ENCODE measurements around the gene SDF4.

SDF4 gene

DNA sequence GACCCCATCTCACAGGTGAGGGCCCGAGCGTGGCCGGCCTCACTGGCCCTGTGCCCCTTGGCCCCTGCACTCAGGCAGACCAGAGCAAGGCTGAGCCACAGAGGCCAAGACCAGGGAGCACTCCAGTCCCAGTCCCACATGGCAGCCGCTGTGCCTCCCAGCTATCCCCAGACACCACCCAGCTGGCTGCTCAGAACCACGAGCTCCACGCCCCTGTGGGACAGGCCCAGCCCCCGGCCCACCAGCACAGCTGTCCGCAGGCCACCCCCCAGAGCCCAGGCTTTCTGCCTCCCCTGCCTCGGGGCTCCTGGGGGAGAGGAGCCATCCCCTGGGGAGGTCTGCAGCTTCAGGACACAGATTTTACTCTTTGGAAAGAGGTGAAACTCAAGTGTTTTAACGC is 23.8 kb upstream of the SDF4 start:
- no peak overlapping the region for H3K27ac ChIP-seq (ENCODE audit: low read depth, low read length, poor library complexity, severe bottlenecking)

DNA sequence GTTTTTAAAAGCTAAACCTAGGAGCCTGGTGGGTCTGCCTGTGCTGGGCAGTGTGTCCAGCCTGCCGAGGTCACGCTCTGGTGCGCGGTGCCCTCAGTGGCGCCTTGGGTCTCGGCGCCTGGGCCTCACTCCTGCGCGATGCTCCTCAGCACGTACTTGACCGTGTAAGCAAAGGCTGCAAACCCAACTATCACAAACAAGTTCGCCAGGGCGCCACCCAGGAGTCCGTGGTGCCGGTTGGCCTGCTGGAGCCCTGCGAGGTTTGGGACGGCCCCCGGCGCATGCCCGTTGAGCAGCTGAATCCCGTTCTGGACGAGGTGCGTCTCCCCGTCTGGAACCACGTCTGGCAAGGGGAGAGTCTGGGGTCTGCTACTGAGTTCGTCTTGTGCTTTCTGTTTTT is 23.3 kb upstream of the SDF4 start:
- Histone ChIP-seq H2AFZ (ENCODE audit: low read length) (no peak overlapping the region), H3K36me3 (ENCODE audit: insufficient read depth, low read length) (peaks cover 53% of the 10 kb centered on the region), H3K4me1 (ENCODE audit: insufficient read depth, low read length, severe bottlenecking) (peaks cover 10% of the 10 kb centered on the region), H3K79me2 (ENCODE audit: insufficient read depth, low read length) (no peaks in the 10 kb centered on the region), H3K9me3 (ENCODE audit: low read length) (no peaks in the 10 kb centered on the region), H3K27ac (ENCODE audit: low read depth, low read length, poor library complexity, severe bottlenecking) (no peak overlapping the region), H3K4me2 (ENCODE audit: low read length) (no peak overlapping the region), H3K9me2 (ENCODE audit: low read depth, low read length) (no peaks in the 10 kb centered on the region), H3K4me3 (ENCODE audit: low read depth, low read length, poor library complexity, severe bottlenecking) (no peak overlapping the region), H3K9ac (ENCODE audit: low read length) (no peak overlapping the region), H3K27me3 (ENCODE audit: insufficient read depth, low read length) (no peaks in the 10 kb centered on the region), H3F3A (ENCODE audit: insufficient read depth, low read length) (no peaks in the 10 kb centered on the region), H4K20me1 (ENCODE audit: insufficient read depth, low read length) (no peaks in the 10 kb centered on the region)
- TF ChIP-seq, protein P1, sequence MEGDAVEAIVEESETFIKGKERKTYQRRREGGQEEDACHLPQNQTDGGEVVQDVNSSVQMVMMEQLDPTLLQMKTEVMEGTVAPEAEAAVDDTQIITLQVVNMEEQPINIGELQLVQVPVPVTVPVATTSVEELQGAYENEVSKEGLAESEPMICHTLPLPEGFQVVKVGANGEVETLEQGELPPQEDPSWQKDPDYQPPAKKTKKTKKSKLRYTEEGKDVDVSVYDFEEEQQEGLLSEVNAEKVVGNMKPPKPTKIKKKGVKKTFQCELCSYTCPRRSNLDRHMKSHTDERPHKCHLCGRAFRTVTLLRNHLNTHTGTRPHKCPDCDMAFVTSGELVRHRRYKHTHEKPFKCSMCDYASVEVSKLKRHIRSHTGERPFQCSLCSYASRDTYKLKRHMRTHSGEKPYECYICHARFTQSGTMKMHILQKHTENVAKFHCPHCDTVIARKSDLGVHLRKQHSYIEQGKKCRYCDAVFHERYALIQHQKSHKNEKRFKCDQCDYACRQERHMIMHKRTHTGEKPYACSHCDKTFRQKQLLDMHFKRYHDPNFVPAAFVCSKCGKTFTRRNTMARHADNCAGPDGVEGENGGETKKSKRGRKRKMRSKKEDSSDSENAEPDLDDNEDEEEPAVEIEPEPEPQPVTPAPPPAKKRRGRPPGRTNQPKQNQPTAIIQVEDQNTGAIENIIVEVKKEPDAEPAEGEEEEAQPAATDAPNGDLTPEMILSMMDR (IDR thresholded peaks at IDR 0.05; ENCODE audit: low read length), result no peak
- TF ChIP-seq EZH2 (IDR thresholded peaks at IDR 0.05; ENCODE audit: borderline replicate concordance, low read length), result no peak

More for the DNA sequence above, 23.8 kb upstream of the SDF4 start:
- no peak overlapping the region for H3K9ac ChIP-seq (ENCODE audit: low read length)
- TF ChIP-seq, protein P1 (IDR thresholded peaks at IDR 0.05; ENCODE audit: low read length), result no peak
- TF ChIP-seq EZH2 (IDR thresholded peaks at IDR 0.05; ENCODE audit: borderline replicate concordance, low read length), result no peak
- peaks cover 13% of the 10 kb centered on the region for H3K4me1 ChIP-seq (ENCODE audit: insufficient read depth, low read length, severe bottlenecking)
- H3F3A ChIP-seq (ENCODE audit: insufficient read depth, low read length), result no peaks in the 10 kb centered on the region
- H3K4me3 ChIP-seq (ENCODE audit: low read depth, low read length, poor library complexity, severe bottlenecking), result no peak overlapping the region
- no peaks in the 10 kb centered on the region for H3K9me3 ChIP-seq (ENCODE audit: low read length)
- H3K4me2 ChIP-seq (ENCODE audit: low read length), result no peak overlapping the region
- no peak overlapping the region for H2AFZ ChIP-seq (ENCODE audit: low read length)
- H3K27me3 ChIP-seq (ENCODE audit: insufficient read depth, low read length), result no peaks in the 10 kb centered on the region
- no peaks in the 10 kb centered on the region for H3K9me2 ChIP-seq (ENCODE audit: low read depth, low read length)
- H4K20me1 ChIP-seq (ENCODE audit: insufficient read depth, low read length), result no peaks in the 10 kb centered on the region
- H3K36me3 ChIP-seq (ENCODE audit: insufficient read depth, low read length), result peaks cover 53% of the 10 kb centered on the region
- no peaks in the 10 kb centered on the region for H3K79me2 ChIP-seq (ENCODE audit: insufficient read depth, low read length)

DNA sequence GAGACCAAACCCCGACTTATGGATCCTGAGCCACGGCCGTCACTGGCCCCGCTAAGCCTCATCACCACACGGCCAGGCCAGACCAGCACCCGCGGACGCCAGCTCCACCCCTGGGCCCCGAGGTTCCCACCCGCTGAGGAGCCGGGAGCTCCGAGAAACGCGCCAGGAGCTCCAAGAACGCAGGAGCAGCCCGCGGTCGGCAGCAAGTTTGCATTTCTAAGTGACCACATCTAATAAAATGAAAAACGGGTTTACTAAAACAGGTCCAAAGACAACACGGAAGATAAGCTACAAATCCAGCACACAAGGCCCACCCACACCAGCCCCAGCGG is 22.8 kb upstream of the SDF4 start:
- H4K20me1 ChIP-seq (ENCODE audit: insufficient read depth, low read length), result no peaks in the 10 kb centered on the region
- no peaks in the 10 kb centered on the region for H3F3A ChIP-seq (ENCODE audit: insufficient read depth, low read length)
- H3K4me1 ChIP-seq (ENCODE audit: insufficient read depth, low read length, severe bottlenecking), result peaks cover 9% of the 10 kb centered on the region
- no peak overlapping the region for H3K27ac ChIP-seq (ENCODE audit: low read depth, low read length, poor library complexity, severe bottlenecking)
- H3K4me3 ChIP-seq (ENCODE audit: low read depth, low read length, poor library complexity, severe bottlenecking), result no peak overlapping the region
- H2AFZ ChIP-seq (ENCODE audit: low read length), result no peak overlapping the region
- no peaks in the 10 kb centered on the region for H3K9me2 ChIP-seq (ENCODE audit: low read depth, low read length)
- TF ChIP-seq, protein P1 (IDR thresholded peaks at IDR 0.05; ENCODE audit: low read length), result no peak
- TF ChIP-seq EZH2 (IDR thresholded peaks at IDR 0.05; ENCODE audit: borderline replicate concordance, low read length), result no peak
- no peak overlapping the region for H3K9ac ChIP-seq (ENCODE audit: low read length)
- no peaks in the 10 kb centered on the region for H3K9me3 ChIP-seq (ENCODE audit: low read length)
- no peaks in the 10 kb centered on the region for H3K27me3 ChIP-seq (ENCODE audit: insufficient read depth, low read length)
- H3K79me2 ChIP-seq (ENCODE audit: insufficient read depth, low read length), result no peaks in the 10 kb centered on the region
- no peak overlapping the region for H3K4me2 ChIP-seq (ENCODE audit: low read length)
- peaks cover 50% of the 10 kb centered on the region for H3K36me3 ChIP-seq (ENCODE audit: insufficient read depth, low read length)

All from OCI-LY1 (cell line).